Islet of Langerhans (tissue), 1 donor: Measurements from ENCODE around the gene SMIM32.

Experiments used
- FAIRE-seq: peaks from one replicate; lab custom pipeline; 2011; peaks lifted over from hg19 to GRCh38; lab: Jason Lieb, UNC

The SMIM32 gene

DNA sequence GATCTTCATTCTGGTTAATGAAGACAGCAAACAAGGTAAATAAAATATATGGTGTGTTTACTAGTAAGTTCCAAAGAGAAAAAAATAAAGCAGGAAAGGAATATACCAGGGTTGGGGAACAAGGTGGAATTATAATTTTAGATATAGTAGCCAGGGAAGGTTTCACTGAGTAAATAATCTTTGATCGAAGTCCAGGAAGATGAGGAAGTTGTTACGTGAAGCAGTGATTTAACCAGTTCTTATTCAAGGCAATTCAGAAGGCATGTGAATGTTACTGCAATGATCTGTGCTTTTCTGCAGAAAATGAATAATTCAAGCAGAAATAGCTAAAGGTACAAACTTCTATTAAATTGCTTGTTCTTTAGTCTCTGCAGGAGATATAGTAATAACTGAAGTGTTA, 6.2 kb downstream of the SMIM32 start:
- no peak for FAIRE-seq

DNA sequence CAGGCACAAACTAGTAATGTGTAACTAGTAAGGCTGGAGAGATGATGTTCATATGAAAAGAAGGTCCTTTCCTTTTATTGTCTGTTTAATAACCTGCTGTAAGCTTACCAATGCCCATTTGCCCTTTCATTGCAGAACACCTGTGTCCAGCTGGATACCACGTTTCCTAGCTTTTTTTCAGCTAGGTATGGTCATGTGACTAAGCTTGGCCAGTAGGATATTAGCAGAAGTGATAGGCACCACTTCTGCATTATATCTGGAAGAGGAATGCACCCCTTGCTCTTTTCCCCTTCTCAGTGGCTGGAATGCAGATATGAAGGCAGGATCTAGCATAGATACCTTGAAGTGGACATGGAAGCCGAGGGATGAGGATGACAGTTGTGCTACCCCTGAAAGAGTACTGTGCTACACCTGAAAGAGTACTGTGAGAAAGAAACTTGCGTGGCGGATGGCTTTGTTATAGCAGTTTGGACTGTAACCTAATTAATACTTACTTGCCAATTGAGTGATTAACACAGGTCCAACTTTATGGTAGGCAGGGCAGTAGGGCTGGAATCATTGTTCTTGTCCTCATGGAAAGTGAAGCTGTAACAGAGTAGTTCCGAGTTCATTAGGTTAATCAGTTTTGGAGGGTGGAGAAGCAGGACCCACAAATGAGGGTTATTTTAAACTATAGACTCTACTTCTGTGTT, 6.8 kb downstream of the SMIM32 start:
- no peak for FAIRE-seq

DNA sequence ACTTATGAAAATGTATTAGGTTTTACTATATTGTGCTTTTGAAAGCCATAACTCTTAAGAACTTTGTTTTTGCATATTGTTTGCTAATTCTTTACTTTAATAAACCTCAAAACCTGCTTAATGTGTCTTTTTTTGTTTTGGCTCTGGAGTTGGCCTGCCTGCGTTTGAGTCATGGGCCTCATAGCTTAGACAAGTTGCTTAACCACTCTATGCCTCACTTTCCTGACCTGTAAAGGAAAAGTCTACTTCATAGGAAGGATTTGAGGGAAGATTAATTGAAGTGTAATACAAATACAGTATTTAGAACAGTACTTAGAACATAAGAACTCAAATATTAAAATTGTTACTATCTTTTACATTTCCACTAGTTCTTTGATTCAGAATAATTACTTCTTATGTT, 10.3 kb downstream of the SMIM32 start:
- FAIRE-seq, result no peak

DNA sequence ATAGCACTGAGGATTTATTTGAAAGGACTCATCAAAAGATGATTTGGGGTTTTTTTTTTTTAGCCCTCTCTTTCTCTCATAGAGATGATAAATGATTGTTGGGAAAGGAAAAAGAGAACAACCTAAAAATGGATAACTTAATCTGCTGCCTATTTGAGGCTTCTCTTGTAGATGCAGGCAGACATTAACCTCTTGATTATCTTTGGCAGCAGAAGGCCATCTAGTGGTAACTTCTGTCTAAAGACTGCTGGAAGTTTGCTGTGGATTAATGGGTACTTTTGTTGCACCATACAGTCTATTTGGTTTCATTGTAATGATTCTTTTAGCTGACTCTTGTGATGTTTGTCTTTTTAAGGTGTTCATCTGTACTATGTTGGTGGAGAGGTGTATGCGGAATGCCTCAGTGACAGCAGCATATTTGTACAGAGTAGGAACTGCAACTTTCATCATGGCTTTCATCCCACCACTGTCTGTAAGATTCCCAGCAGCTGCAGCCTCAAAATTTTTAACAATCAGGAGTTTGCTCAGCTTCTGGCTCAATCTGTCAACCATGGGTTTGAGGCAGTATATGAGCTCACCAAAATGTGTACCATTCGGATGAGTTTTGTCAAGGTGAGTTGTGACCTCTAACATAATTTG, 18.8 kb downstream of the SMIM32 start:
- FAIRE-seq, result peak; percentile 96

DNA sequence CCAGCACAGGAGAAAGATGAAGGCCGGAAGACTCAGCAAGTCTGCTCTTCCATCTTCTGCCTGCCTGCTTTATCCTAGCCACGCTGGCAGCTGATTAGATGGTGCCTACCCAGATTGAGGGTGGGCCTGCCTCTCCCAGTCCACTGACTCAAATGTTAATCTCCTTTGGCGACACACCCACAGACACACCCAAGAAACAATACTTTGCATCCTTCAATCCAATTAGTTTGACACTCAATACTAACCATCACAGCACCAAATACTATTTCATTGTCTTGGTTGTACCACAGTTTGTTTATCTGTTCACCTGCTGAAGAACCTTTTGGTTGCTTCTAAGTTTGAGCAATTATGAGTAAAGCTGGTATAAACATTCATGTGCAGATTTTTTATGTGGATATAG, 23.7 kb downstream of the SMIM32 start:
- FAIRE-seq, result no peak

DNA sequence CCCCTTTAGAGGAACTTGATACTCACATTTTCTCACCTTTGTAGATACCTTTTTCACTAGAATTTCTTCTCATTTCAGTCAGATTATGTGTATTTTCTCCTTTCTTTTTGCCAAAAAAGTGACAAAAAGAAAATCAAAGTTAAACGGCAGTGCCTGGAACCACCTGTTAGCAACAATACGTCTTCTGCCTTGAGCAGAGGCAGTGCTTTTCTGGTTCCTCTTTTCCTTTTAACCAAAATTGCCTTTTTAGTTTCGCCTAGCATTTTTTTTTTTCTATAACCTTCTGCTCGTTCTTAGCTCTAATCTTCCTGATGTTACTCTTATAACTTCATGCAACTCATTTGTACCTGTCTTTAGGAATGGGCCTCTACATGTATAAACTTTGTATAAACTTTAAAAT, 26.1 kb downstream of the SMIM32 start:
- FAIRE-seq, result no peak

DNA sequence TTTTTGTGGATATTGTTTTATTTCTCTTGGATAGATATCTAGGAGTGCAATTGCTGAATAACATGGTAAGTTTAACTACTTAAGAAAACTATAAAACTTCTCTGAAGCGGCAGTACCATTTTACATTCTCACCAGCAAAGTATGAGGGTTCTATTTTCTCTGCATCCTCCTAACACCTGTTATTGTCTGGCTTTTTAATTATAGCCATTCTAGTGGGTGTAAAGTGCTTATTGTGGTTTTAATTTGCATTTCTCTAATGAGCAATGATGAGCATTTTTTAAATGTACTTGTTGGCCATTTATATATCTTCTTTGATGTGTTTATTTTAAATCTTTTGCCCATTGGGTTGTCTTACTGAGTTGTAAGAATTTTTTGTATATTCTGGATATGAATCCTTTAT, 28.7 kb downstream of the SMIM32 start:
- FAIRE-seq, result peak; percentile 72

DNA sequence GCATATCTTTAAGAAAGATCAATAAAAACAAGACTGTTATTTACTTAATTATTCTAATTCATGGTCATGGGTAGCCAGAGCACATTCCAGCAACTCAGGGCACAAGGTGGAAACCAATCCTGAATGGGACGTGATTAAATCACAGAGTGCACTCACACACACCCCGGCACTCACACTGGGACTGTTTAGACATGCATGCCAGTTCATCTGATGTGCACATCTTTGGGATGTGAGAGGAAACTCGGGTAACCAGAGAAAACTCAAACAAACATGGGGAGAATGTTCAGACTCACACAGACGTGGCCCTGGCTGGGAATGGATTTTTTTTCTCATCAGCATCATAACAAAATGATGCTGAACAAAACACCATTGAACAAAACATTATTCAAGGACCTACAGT, 31.0 kb downstream of the SMIM32 start:
- FAIRE-seq, result no peak

DNA sequence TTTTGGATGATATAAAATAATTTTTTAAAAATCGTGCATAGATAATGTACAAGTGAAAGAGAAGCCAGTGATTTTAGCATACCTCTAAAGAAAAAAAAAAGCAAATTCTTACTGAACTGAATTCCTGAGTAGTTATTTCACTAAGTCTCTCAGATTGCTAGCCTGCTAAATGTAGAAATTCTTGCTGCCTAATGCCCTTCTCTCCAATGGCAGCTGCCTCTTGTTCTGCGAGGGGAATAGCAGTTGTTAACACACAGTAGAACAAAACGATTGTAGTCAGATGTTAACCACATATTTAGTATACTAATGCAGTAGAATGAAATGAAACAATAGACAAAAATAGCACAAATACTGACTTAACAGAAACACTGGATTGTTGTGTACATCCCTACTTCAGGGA, 33.5 kb downstream of the SMIM32 start:
- no peak for FAIRE-seq

DNA sequence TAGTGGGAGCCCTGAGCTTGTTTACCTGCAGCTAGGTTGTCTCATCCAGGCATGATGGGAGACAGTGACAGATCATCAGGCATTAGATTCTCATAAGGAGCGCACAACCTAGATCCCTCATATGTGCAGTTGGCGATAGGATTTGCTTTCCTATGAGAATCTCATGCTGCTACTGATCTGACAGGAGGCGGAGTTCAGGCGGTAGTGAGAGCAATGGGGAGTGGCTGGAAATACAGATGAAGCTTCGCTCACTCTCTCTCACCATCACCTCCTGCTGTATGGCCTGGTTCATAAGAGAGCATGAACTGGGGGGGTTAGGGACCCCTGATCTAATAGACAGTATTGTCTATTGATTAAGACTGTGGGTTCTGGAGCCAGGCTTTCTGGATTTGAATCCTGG, 35.4 kb downstream of the SMIM32 start:
- FAIRE-seq, result no peak

DNA sequence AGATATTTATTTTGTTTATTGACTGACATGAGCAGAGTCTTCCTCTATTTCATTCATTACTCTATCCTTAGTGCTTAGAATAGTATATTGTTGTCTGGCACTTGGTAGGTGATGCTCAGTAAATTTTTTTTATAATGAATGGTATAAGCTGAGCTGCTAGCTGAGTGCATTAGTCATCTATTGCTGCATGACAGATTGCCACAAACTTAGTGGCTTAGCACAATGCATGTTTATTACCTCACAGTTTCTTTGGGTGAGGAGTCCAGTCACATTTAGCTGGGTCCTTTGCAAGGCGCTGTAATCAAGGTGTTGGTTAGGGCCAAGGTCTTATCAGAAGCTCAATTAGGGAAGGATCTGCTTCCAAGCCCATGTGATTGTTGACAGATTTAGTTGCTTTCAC, 37.2 kb downstream of the SMIM32 start:
- no peak for FAIRE-seq

DNA sequence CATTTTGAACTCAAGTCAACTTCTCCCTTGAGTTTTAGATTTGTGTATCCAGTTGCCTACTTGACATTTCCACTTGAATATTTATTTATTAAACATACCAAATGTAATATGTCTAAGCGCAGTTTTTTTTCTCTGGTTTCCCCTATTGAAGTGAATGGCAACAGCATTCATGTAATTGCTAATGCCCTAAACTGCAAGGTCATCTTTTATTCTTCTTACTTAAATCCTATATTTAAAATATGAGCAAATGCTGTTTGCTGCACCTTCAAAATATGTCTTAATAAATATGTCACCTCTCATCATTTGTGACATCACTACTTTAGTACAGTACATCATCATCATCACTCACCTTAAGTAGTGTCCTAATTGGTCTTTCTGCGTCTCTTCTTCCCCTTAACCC, 37.9 kb downstream of the SMIM32 start:
- no peak for FAIRE-seq

DNA sequence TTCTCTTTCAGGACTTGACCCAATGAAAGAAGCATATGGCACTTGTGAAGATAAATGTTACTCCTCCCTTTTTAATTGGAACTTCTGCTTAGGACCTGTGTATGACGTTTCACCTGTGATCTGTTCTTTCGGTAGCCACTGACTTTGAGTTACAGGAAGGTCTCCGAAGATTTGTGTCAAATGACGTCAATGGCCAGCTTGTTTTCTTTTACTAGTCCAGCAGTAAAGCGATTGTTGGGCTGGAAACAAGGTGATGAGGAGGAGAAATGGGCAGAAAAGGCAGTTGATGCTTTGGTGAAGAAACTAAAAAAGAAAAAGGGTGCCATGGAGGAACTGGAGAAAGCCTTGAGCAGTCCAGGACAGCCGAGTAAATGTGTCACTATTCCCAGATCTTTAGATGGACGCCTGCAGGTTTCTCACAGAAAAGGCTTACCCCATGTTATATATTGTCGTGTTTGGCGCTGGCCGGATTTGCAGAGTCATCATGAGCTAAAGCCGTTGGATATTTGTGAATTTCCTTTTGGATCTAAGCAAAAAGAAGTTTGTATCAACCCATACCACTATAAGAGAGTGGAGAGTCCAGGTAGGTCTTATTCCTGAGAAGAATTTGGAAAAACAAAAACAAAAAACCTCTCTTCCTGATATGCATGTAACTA, 39.3 kb downstream of the SMIM32 start:
- FAIRE-seq, result no peak

DNA sequence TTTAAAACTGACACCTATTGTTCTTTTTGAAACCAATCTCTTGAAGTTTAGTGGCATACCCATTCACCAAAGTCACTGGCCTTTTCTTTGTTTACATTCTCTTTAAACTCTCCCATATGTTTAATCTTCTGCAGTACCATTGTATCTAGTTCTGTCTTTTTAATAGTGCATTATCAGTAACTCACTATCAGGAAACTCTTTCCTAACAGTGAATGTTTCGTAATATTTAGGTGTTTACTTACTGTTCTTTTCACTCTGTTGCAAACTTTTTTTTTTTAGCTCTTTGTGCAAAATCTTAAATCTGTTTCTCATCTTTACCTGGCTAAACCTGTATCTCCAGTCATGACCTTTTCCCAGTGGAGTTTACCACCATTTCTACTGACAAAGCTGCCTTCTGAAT, 43.1 kb downstream of the SMIM32 start:
- FAIRE-seq, result no peak

DNA sequence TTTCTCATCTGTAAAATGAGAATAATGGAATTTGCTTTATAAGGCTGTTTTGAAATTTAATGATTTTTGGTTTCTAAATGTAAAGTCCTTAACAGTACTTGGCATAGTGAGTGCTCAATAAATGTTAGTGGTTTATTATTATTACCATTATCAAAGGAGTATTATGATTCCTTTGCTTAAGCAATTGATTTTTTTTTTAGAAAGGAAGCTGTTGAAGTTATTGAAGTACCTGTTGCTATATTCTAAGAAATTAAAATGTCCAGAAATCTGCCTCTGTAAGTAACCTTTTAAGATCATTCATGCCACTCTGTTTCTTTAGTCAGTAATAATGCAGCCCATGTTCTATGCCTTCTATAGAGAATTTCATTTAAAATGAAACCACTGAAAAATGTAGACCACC, 45.3 kb downstream of the SMIM32 start:
- no peak for FAIRE-seq

DNA sequence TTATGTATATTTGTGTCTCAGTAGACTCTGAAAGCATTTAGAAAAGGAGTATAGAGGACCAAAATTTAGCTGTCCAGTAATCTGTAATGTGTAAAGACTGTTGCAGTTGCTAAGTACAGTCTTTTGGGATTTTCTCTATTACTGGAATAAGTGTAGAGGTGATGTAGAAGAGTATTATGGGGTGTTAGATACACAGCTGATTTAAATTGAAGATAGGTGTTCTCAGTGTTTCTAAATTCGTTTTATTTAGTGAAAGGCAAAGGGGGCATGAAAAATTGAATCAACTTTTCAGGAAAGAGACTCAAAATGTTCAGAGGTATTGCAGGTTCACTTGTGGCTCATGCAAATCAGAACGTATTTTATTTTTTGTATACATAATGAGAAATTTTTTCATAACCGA, 46.8 kb downstream of the SMIM32 start:
- no peak for FAIRE-seq

DNA sequence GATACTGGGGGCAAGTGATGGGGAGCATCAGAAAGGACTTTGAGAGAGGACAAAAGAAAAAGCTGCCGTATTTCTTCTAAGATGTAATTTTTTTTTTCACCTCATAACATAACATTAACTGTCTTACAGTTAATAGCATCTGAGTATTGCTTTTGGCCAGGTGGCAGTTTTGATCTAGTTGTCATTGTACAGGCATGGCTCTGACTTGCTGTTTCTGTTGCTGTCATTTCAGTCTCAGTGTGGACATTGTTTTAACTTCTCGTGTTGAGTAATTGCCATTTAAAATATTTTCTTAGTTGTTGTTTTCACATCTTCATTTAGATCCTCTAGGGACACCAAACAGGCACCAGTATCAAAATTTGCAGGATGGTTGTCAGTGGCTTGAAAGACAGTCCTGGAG, 47.9 kb downstream of the SMIM32 start:
- FAIRE-seq, result no peak

DNA sequence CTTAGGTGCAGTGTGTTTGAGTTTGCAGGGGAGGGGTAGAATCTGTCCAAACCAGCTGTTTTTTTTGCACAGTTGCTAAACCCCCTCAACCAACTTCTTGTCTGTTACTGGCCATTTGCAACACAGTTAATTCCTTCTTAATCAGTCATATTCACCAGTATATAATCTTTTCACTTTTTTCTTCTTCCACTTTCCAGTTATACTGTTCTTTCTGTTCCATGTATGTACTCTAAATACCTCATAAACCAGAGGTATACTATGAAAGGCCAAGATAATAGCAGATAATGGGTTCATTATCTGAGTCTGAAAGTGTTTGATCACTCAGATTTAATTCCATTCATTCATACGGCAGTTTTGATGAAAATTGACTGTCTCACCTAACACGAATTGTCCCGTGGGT, 49.2 kb downstream of the SMIM32 start:
- no peak for FAIRE-seq

DNA sequence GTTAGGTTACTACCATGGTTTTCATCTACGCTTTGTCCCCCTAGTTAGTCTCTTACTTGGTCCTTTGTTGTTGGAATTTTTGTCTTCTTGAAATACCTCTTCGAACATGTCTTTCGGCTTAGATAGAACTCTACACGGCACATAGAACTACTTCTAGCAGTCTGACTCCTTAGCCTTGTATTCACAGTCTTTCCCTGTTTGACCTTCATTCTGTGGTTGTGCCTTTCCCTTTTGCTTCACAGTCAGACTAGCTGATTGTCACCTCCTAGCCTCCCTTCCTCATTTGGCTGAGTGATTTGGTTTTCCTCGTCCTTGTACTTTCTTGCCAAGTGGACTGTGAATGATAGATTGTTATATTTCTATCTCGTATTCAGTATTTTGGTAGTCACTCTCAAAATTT, 49.6 kb downstream of the SMIM32 start:
- FAIRE-seq, result no peak

DNA sequence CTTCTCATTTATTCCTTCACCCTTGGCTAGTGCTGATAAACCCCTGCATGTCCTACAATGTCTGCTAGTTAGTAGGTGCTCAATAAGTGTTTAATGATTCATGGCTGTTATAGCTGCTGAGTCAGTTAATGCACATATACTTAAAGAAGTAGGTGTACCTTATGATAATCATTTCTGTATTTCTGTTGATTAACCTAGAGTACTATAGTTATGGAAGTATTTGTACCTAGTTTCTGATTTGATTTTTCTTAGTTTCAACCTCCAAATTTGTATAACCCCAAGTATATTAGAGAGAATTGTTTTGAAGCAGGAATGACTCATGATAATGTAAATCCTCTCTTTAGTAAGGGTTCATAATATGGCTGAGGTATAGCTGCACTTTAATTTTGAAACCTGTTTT, 51.4 kb downstream of the SMIM32 start:
- FAIRE-seq, result no peak
